Stimulated activated CD8-positive, alpha-beta memory T cell treated with anti-CD3 and anti-CD28 coated beads, Interleukin-4, amount 100 ng/mL, for 1 hour (primary cell): ENCODE measurements around the gene DNAJB6.

Experiments
- DNase-seq, 2 donors: peaks; one replicate each; pipeline ENCODE4 v3.0.0-alpha.2; 2020; ENCODE audit warnings: low read depth in 2 of 2, low spot score in 1 of 2

The DNAJB6 gene

GRCh38 chr7:157336383-157337315 is at the start of gene DNAJB6:
TSS of gene DNAJB6 (plus strand) at chr7:157337004. CDS start at chr7:157358573, 21,569 bp downstream.
- peak; percentile 91 for DNase-seq

DNA sequence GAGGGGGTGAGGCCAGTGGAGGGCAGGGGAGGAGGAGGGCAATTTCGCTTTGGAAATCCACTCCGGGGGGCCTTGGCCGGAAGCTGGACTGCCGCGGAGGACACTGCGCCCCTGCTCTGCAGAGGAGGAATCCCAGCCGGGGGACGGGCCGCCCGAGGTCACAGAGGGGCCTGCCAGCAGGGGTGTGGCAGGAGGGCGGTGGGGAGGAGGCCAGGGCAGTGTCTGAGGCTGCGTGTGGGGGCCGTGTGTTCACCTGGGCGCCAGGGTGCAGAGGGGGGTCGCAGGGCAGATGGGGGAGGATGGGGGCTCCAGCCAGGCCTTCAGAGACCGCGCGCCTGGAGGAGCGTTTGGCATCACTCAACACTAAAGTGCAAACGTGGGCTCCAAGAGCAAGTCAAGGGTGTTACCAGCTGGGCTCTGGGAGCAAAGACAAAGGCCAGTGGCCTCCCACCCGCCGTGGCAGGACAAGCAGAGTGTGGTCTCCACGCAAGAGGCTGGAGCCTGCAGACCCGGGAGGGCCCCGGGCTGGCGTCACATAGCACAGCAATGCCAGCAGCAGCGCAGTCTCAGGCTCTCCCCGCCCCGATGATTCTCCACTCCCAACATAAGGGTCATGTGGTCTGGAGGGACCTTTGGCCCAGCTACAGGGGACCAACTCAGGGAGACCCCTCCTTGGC is 45.3 kb upstream of the DNAJB6 start:
- no peak for DNase-seq

DNA sequence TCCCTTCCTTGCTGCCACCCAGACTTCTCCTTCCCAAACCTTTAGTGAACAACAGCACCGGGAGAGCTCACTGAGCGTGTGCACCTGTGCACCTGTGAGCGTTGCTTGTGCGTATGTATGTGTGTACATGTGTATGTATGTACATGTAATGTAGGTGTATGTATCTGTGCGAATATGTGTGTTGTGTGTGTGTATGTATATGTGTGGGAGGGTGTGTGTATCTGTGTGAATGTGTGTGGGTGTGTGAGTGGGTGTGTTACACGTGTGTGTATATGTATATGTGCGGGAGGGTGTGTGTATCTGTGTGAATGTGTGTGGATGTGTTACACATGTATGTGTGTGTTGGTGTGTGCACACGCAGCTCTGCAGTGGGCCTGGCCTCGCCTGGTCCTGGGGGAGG is 44.5 kb upstream of the DNAJB6 start:
- no peak for DNase-seq

DNA sequence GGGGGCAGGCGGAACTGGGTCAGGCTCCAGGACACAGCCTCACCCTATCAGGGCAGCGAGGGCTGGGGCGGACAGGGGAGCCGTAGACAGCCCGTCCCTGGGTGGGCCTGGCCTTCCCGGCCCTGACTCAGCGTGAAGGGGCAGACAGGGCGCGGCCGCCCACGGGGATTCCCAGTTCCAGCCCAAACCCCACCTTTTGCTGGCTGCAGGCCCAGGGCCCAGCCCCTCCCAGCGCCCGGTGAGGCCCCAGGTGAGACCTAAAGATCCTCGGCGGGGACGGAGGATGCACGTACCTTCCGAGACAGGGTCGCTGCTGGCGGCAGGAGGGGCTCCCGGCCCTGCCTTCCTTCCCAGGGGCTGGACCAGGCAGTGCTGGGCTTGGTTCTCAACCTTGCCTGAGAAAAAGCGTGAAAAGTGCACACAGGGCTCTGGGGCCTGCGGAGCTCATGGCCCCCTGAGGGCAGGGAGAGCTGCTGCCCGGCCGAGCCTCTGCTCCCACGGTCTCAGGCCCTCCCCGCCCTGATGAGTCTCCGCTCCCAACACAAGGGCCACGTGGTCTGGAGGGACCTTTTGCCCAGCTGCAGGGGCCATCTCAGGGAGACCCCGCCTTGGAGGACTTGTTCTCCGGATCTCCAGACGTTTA is 43.9 kb upstream of the DNAJB6 start:
- no peak for DNase-seq

GRCh38 chr7:157293413-157293788 is 43.4 kb upstream of the DNAJB6 start:
- no peak for DNase-seq

DNA sequence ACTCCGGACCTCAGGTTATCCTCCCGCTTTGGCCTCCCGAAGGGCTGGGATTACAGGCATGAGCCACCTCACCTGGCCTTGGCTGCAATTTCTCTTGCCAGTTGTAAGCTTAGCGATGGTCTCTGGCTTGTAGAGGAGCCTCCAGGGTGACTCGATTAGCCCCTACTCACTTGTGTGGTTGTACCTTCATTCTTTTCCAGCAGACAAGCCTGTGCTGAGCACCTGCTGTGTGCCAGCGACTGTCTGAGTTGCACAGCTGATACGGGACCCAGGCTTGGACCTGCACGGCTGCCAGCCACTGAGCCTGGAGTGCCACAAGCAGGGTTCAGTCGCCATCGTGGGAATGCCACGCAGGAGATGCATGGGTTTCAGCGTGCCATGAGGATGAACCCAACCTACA is 42.0 kb upstream of the DNAJB6 start:
- no peak for DNase-seq

DNA sequence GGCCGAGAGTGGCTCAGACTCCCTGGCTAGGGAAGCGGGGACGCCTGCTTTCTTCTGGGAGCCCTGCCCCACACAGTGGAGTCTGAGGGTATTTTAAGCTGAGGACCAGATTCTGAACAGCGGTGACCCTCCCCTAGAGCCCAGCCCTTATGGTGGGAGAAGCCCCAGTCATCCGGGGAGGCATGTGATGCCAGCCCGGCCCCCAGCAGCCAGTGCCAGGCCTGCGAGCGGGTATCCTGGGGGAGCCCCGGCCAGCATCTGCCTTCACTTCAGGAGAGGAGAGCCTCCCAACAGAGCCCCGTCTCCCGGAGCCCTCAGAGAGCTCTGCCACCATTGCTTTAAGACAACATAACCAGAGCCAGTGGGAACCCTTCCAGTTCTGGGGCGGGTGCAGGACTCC is 41.5 kb upstream of the DNAJB6 start:
- no peak for DNase-seq

DNA sequence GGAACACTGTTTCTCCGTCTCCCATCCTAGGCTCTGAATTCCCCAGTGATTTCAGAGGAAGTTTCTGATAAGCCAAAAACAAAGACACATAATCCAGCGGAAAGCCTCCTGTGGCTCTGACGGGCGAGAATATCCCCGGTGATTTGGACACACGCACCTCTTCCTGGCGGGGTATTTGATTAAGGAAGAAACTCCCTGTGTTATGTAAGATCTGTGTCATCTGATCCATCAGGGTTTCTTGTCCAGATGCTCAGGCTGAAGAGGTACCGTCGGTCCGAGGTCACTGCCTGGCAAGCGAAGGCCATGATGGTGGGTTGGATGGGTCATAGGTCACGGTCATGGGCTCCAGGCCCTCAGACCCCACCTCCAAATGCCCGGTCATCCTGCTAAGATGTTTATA is 39.6 kb upstream of the DNAJB6 start:
- no peak for DNase-seq

DNA sequence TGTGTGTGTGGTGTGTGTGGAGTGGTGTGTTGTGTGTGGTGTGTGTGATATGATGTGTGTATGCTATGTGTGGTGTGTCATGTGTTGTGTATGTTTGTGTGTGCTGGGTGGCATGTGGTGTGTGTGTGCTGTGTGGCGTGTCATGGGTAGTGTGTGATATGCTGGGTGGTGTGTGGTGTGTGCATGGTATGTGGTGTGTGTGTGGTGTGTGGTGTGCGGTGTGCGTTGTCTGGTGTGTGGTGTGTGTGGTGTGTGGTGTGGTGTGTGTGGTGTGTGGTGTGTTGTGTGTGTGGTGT is 37.5 kb upstream of the DNAJB6 start:
- no peak for DNase-seq

- DNase-seq = no peak
Measured at GRCh38 chr7:157299613-157300368, 37.0 kb upstream of the DNAJB6 start.

DNA sequence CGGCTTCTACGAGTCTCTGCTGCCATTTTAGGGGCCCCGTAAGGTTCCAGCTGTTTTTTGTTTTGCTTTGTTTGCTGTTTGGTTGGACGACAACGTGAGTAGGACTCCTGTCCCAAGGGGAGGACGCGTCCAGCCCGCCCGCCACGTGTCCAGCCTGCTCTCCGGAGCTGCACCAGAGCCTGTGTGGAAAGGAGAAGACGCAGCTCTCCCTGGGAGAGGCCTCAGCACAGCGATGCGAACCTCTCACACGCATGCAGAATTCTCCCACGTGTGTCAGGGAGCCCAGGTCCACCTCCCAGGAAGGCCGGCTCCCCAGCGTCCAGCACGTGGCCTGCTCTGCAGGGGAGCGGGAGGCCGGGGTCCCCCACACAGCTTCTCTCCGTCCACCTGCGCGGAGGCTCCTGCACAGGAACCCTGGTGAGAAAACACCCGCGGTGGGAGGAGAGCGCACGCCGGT is 36.4 kb upstream of the DNAJB6 start:
- DNase-seq = no peak

GRCh38 chr7:157301610-157302120 is 35.1 kb upstream of the DNAJB6 start:
- DNase-seq = no peak

DNA sequence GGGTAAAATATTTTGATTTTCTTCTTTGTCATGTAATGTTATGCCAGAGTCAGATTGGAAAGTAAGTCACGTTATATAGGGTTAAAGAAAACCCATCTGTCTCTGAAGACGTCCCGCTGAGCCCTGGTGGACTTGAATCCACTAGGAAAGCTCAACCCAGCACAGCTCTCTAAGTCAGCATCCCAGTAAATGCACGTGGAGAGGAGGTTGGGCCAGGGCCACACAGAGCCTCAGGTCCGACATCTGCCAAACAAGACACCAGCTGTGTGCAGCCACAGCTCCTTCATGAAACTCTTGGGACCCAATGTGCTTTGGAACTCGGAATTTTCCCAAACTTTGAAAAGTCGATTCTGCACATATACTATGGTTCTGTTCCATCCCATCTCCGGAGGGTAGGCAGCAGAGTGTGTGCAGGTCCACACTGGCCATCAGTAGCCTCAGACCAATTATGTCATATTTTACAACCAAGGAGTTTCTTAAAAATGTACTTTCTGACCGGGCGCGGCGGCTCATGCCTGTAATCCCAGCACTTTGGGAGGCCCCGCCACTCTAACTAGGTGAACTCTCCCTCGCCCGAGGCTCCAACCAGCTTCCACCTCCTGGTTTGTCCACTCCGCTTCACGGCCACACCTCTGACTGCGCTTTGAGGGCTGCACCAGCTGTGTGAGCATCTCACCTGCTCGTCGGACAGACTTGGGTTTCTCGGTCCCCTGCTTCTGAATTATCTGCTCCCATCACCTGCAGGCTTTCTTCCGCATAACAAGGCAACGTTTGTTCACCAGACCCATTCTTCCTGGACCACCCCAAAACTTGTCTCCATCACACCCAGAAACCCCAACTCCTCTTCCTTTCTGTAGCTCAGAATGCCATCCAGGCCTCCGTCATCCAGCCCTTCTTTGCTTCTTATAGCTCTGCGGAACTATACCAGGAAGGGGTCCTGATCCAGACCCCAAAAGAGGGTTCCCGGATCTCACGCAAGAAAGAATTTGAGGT is 29.7 kb upstream of the DNAJB6 start:
- DNase-seq = no peak

- no peak for DNase-seq
Measured at GRCh38 chr7:157309988-157310668, 26.7 kb upstream of the DNAJB6 start.

GRCh38 chr7:157310676-157311185 is 26.1 kb upstream of the DNAJB6 start:
- no peak for DNase-seq

- DNase-seq = no peak
Measured at GRCh38 chr7:157312941-157313340, 23.9 kb upstream of the DNAJB6 start.

- DNase-seq = no peak
Measured at GRCh38 chr7:157313645-157314044, 23.2 kb upstream of the DNAJB6 start.

- no peak for DNase-seq
Measured at GRCh38 chr7:157318015-157318706, 18.6 kb upstream of the DNAJB6 start.

DNA sequence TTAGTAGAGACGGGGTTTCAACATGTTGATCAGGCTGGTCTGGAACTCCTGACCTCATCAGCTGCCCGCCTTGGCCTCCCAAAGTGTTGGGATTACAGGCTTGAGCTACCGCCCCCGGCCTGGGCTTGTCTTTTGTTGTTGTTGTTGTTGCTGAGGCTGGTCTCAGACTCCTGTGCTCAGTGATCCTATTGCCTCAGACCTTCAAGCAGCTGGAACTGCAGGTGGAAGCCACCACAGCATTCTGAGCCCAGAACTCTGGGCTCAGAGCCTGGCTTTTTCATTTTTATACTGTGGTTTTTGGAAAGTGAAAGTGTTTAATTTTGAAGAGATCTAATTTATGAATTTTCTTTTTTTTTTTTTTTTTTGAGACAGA is 16.2 kb upstream of the DNAJB6 start:
- DNase-seq = no peak
